ENCODE data around the gene PRELID3B. TPM values are rescaled to one million over a fixed set of nuclear protein-coding genes. Genes with fewer than 3 reads are reported as not detected.

Gene PRELID3B
- total RNA-seq, 1 experiment from 2014 or later: 52.6 TPM

GRCh38 chr20:59005523-59006166 lies 36.9 kb downstream of the PRELID3B start:
- Histone ChIP-seq H2BK12ac (ENCODE audit: insufficient read length, low read depth, low read length) (no peak overlapping the region), H3K23ac (ENCODE audit: insufficient read length, low read depth, low read length) (no peak overlapping the region), H3T11ph (ENCODE audit: low read length) (no peak overlapping the region), H2AK5ac (ENCODE audit: insufficient read length, low read length) (no peak overlapping the region), H3K79me1 (ENCODE audit: insufficient read depth, low read depth, low read length, poor library complexity, severe bottlenecking) (no peaks in the 10 kb centered on the region), H3K27ac (ENCODE audit: insufficient read length, low read depth, low read length) (no peak overlapping the region), H3K23me2 (ENCODE audit: insufficient read length, low read depth, low read length, poor library complexity, severe bottlenecking) (peaks cover 3% of the 10 kb centered on the region), H2BK20ac (ENCODE audit: low read depth, low read length, poor library complexity, severe bottlenecking) (no peak overlapping the region), H4K8ac (replicated peaks; ENCODE audit: insufficient read length, low read depth, low read length) (no peak overlapping the region), H3K9me3 (ENCODE audit: control insufficient read depth, low read depth, low read length) (no peaks in the 10 kb centered on the region), H3K4me1 (ENCODE audit: insufficient read depth, low read length) (0 out of 2 replicates have a peak, but pooled peaks cover 1% of the 10 kb centered on the region), H3K9ac (ENCODE audit: extremely low read depth, insufficient read length, low read length) (no peak overlapping the region), H3K18ac (ENCODE audit: insufficient read length, low read depth, low read length) (no peak overlapping the region), H3K14ac (ENCODE audit: insufficient read depth, low read length) (no peak overlapping the region; the same call in 1 of the 2 replicates), H4K5ac (ENCODE audit: insufficient read length, low read depth, low read length) (no peak overlapping the region), H3K79me2 (ENCODE audit: insufficient read depth, low read length) (no peaks in the 10 kb centered on the region), H4K20me1 (ENCODE audit: control insufficient read depth, insufficient read depth, insufficient read length) (no peaks in the 10 kb centered on the region), H4K91ac (ENCODE audit: insufficient read length, low read depth, low read length) (no peak overlapping the region), H3K27me3 (ENCODE audit: insufficient read depth, low read length) (no peaks in the 10 kb centered on the region), H3K56ac (ENCODE audit: insufficient read length, low read depth, low read length) (no peak overlapping the region), H2BK120ac (ENCODE audit: low read depth, low read length, poor library complexity, severe bottlenecking) (no peak overlapping the region), H3K4me2 (ENCODE audit: insufficient read depth, insufficient read length, low read length) (no peak overlapping the region), H2BK5ac (ENCODE audit: insufficient read length, low read length) (no peak overlapping the region), H3K4ac (ENCODE audit: low read depth, low read length) (no peak overlapping the region), H2BK15ac (ENCODE audit: low read depth, low read length) (no peak overlapping the region), H2AFZ (ENCODE audit: low read length) (no peak overlapping the region)
- WGBS (ENCODE audit: extremely low coverage, insufficient read length, low lambda C conversion rate): no CpG with 5 or more reads among the region's 3 CpGs
- H3K36me3 Mint-ChIP-seq (ENCODE audit: insufficient read depth in 1 of 3, low read depth in 3 of 3): peaks cover 0 to 12% (median 11%) of the 10 kb centered on the region in 3 experiments; a peak in 4 of 7 replicates
- TF ChIP-seq, protein P1, sequence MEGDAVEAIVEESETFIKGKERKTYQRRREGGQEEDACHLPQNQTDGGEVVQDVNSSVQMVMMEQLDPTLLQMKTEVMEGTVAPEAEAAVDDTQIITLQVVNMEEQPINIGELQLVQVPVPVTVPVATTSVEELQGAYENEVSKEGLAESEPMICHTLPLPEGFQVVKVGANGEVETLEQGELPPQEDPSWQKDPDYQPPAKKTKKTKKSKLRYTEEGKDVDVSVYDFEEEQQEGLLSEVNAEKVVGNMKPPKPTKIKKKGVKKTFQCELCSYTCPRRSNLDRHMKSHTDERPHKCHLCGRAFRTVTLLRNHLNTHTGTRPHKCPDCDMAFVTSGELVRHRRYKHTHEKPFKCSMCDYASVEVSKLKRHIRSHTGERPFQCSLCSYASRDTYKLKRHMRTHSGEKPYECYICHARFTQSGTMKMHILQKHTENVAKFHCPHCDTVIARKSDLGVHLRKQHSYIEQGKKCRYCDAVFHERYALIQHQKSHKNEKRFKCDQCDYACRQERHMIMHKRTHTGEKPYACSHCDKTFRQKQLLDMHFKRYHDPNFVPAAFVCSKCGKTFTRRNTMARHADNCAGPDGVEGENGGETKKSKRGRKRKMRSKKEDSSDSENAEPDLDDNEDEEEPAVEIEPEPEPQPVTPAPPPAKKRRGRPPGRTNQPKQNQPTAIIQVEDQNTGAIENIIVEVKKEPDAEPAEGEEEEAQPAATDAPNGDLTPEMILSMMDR (conservative IDR thresholded peaks at IDR 0.05): no peak
- peaks cover 18% of the 10 kb centered on the region in 2 experiments for H3K4me1 Mint-ChIP-seq
- no peak overlapping the region for H3K27ac Mint-ChIP-seq
- peaks cover 28% of the 10 kb centered on the region for H3K27me3 Mint-ChIP-seq (ENCODE audit: low read depth)
- no peak for DNase-seq
- H3K4me3 Mint-ChIP-seq: peak overlapping the region in 1 of 2 experiments; percentile 60; a peak in 1 of 5 replicates
- H3K9me3 Mint-ChIP-seq: no peaks in the 10 kb centered on the region
